Gastroesophageal sphincter (tissue), 4 donors: ENCODE results near the gene CYP8B1. TPM values are rescaled to one million over a fixed set of nuclear protein-coding genes. Genes with fewer than 3 reads are reported as not detected.

Source experiments
- ATAC-seq: fragments of 150-250 bp; one replicate; pipeline ENCODE4 v1.9.1; 2016; ENCODE audit warnings: mild to moderate bottlenecking, moderate library complexity
- H3K27ac ChIP-seq, 4 donors: fragments of 200-600 bp; sonication (generic) in 3 of 4; 1 replicate in 3 of 4; 2 replicates in 1 of 4; pipeline ENCODE4 v1.5.1; 2016 to 2019
- H3K27me3 ChIP-seq: fragments of 200-600 bp; sonication (generic); one replicate; pipeline ENCODE4 v1.5.1; 2019
- H3K36me3 ChIP-seq, 2 donors: fragments of 200-600 bp; sonication (generic); one replicate each; pipeline ENCODE4 v1.5.1; 2019; ENCODE audit warnings: control low read depth in 1 of 2
- H3K4me1 ChIP-seq, 3 donors: fragments of 200-600 bp; sonication (generic); 1 replicate in 2 of 3; 2 replicates in 1 of 3; pipeline ENCODE4 v1.5.1; 2016 to 2019; ENCODE audit warnings: control low read depth in 2 of 3
- H3K4me3 ChIP-seq, 2 donors: fragments of 200-600 bp; sonication (generic); one replicate each; pipeline ENCODE4 v1.5.1; 2019; ENCODE audit warnings: mild to moderate bottlenecking in 1 of 2, moderate library complexity in 1 of 2
- H3K9me3 ChIP-seq, 3 donors: fragments of 200-600 bp; sonication (generic); one replicate each; pipeline ENCODE4 v1.5.1; 2017 to 2019; ENCODE audit warnings: control low read depth in 2 of 3
- EP300 ChIP-seq: sonication (generic); formaldehyde crosslinking; IDR thresholded peaks from one replicate; pipeline ENCODE4 v1.6.1; 2017; ENCODE audit warnings: antibody characterized with exemption, mild to moderate bottlenecking
- POLR2A ChIP-seq, 2 donors: fragments of 450-650 bp; IDR thresholded peaks; one replicate each; pipeline ENCODE4 v1.6.1; 2017; ENCODE audit warnings: antibody characterized with exemption in 2 of 2, mild to moderate bottlenecking in 2 of 2, moderate library complexity in 1 of 2
- POLR2AphosphoS5 ChIP-seq: sonication (generic); formaldehyde crosslinking; IDR thresholded peaks from one replicate; pipeline ENCODE4 v1.6.1; 2017; ENCODE audit warnings: antibody characterized with exemption
- WGBS, 2 donors: methylation state at CpG; one replicate each; pipeline ENCODE4 v1.1.5; 2018; ENCODE audit warnings: low coverage in 1 of 2; 5-methylcytosine and 5-hydroxymethylcytosine counted together
- total RNA-seq, 4 donors: library from RNA; depleted of rRNA; stranded (reverse); fragments of >200 nt; gene quantifications; one replicate each; pipeline ENCODE4 v1.1.0, GENCODE V29; 2016
- TF ChIP-seq, protein P1 (sequence below), 4 experiments: fragments of 200-600 bp in 2 of 4; fragments of 450-650 bp in 2 of 4; sonication (generic) in 1 of 4; IDR thresholded peaks; one replicate each; pipeline ENCODE4 v1.5.1; 2017 to 2019; ENCODE audit warnings: antibody characterized with exemption in 4 of 4, mild to moderate bottlenecking in 2 of 4, moderate library complexity in 2 of 4

Gene CYP8B1
- total RNA-seq, 4 donors from 2014 or later, result not detected

- H3K4me1 ChIP-seq, result peaks cover 0 to 27% (median 6%) of the 10 kb centered on the region in 3 donors
- H3K36me3 ChIP-seq, result peaks cover 3 to 54% of the 10 kb centered on the region in 2 donors
- H3K27me3 ChIP-seq, result no peaks in the 10 kb centered on the region
- peaks cover 1 to 35% (median 2%) of the 10 kb centered on the region in 3 donors for H3K9me3 ChIP-seq
- WGBS, 2 donors, result 97% methylated on average over 7 of the region's 7 CpGs; no CpG with 5 or more reads in 1 of the 2 donors
- no peak overlapping the region for H3K27ac ChIP-seq
- no peak overlapping the region for H3K4me3 ChIP-seq
- no peak for TF ChIP-seq POLR2AphosphoS5
- TF ChIP-seq POLR2A (IDR thresholded peaks at IDR 0.05), result no peak
- TF ChIP-seq EP300, result no peak
- TF ChIP-seq, protein P1, sequence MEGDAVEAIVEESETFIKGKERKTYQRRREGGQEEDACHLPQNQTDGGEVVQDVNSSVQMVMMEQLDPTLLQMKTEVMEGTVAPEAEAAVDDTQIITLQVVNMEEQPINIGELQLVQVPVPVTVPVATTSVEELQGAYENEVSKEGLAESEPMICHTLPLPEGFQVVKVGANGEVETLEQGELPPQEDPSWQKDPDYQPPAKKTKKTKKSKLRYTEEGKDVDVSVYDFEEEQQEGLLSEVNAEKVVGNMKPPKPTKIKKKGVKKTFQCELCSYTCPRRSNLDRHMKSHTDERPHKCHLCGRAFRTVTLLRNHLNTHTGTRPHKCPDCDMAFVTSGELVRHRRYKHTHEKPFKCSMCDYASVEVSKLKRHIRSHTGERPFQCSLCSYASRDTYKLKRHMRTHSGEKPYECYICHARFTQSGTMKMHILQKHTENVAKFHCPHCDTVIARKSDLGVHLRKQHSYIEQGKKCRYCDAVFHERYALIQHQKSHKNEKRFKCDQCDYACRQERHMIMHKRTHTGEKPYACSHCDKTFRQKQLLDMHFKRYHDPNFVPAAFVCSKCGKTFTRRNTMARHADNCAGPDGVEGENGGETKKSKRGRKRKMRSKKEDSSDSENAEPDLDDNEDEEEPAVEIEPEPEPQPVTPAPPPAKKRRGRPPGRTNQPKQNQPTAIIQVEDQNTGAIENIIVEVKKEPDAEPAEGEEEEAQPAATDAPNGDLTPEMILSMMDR (IDR thresholded peaks at IDR 0.05), result no peak
- no peak for ATAC-seq
These were observed 33.0 kb upstream of the CYP8B1 start for GRCh38 chr3:42908675-42909074.

DNA sequence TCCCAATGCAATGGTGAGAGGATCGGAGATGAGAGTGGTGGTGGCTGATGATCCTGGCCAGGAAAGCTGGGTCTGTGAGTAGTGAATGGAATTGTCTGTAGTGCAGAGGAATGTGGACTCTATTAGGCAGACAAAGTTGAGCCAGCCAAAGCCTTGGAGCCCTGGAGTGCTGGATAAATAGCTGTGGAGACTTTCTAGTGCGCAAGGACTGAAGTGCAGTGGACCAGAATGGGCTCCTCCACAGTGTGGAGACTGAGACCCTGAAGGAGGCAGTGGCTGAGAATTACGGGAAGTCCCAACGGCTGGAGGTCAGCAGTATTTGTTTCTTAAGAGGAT lies 31.1 kb upstream of the CYP8B1 start:
- H3K9me3 ChIP-seq, result peaks cover 0 to 24% (median 0%) of the 10 kb centered on the region in 3 donors
- H3K36me3 ChIP-seq, result peaks cover 0 to 42% of the 10 kb centered on the region in 2 donors
- WGBS, 2 donors, result 36 to 40% methylated on average over 4 of the region's 4 CpGs
- no peaks in the 10 kb centered on the region for H3K27me3 ChIP-seq
- TF ChIP-seq POLR2AphosphoS5 (no peak), EP300 (no peak), POLR2A (IDR thresholded peaks at IDR 0.05) (no peak)
- TF ChIP-seq, protein P1 (IDR thresholded peaks at IDR 0.05), result no peak
- peak overlapping the region; percentile 47 to 82 for H3K4me3 ChIP-seq
- peak overlapping the region in 3 of 4 donors; percentile 85 to 88 (median 86) for H3K27ac ChIP-seq
- peaks cover 0 to 27% (median 6%) of the 10 kb centered on the region in 3 donors for H3K4me1 ChIP-seq
- peak; percentile 26 for ATAC-seq

- TF ChIP-seq EP300, result no peak
- TF ChIP-seq, protein P1 (IDR thresholded peaks at IDR 0.05), result peak in 1 of 4 experiments; percentile 6
- TF ChIP-seq POLR2AphosphoS5, result peak; percentile 58
- peak; percentile 49 to 51 for TF ChIP-seq POLR2A (IDR thresholded peaks at IDR 0.05)
- peaks cover 0 to 18% (median 0%) of the 10 kb centered on the region in 3 donors for H3K9me3 ChIP-seq
- no peaks in the 10 kb centered on the region for H3K27me3 ChIP-seq
- ATAC-seq, result peak; percentile 88
- whole genome bisulfite sequencing, 2 donors, result 15% methylated on average over 1 to 7 of the region's 59 CpGs
- peak within 1 kb of the TSS; percentile 18 to 88 (median 86) for H3K27ac ChIP-seq
- peaks cover 0 to 27% (median 6%) of the 10 kb centered on the region in 3 donors for H3K4me1 ChIP-seq
- H3K36me3 ChIP-seq, result peaks cover 0 to 36% of the 10 kb centered on the region in 2 donors
- H3K4me3 ChIP-seq, result peak within 1 kb of the TSS; percentile 47 to 82
These were observed 30.6 kb upstream of the CYP8B1 start, which contains the start of gene ZNF662 for GRCh38 chr3:42906070-42906847. Gene ZNF662 (plus strand): TSS chr3:42906142. CDS start chr3:42908115, 1,973 bp downstream.

- WGBS, 2 donors, result 13 to 18% methylated on average over 4 to 5 of the region's 12 CpGs
- no peak for ATAC-seq
- Histone ChIP-seq H3K27me3 (no peaks in the 10 kb centered on the region), H3K27ac (peak overlapping the region in 3 of 4 donors; percentile 85 to 88 (median 86)), H3K36me3 (peaks cover 0 to 30% of the 10 kb centered on the region in 2 donors), H3K9me3 (peaks cover 0 to 13% (median 0%) of the 10 kb centered on the region in 3 donors), H3K4me1 (peaks cover 0 to 27% (median 6%) of the 10 kb centered on the region in 3 donors), H3K4me3 (peak overlapping the region; percentile 47 to 82)
- TF ChIP-seq, protein P1 (IDR thresholded peaks at IDR 0.05), result no peak
- TF ChIP-seq POLR2A (IDR thresholded peaks at IDR 0.05) (no peak), EP300 (no peak), POLR2AphosphoS5 (no peak)
These were observed 30.0 kb upstream of the CYP8B1 start for GRCh38 chr3:42905740-42906069.

GRCh38 chr3:42904076-42904475 lies 28.4 kb upstream of the CYP8B1 start:
- H3K27ac ChIP-seq, result no peak overlapping the region
- no peaks in the 10 kb centered on the region for H3K27me3 ChIP-seq
- peaks cover 0 to 27% (median 6%) of the 10 kb centered on the region in 3 donors for H3K4me1 ChIP-seq
- no peak overlapping the region for H3K4me3 ChIP-seq
- WGBS, 2 donors, result 73% methylated on average over 1 of the region's 1 CpG; no CpG with 5 or more reads in 1 of the 2 donors
- no peaks in the 10 kb centered on the region for H3K9me3 ChIP-seq
- H3K36me3 ChIP-seq, result peaks cover 0 to 14% of the 10 kb centered on the region in 2 donors
- ATAC-seq, result no peak
- TF ChIP-seq POLR2AphosphoS5, result no peak
- TF ChIP-seq EP300, result no peak
- TF ChIP-seq POLR2A (IDR thresholded peaks at IDR 0.05), result no peak
- TF ChIP-seq, protein P1 (IDR thresholded peaks at IDR 0.05), result no peak
